ENCODE data around the gene TWSG1. TPM values are rescaled to one million over a fixed set of nuclear protein-coding genes. Genes with fewer than 3 reads are reported as not detected.

The TWSG1 gene
- total RNA-seq, 1 experiment from 2014 or later: 43.7 TPM

DNA sequence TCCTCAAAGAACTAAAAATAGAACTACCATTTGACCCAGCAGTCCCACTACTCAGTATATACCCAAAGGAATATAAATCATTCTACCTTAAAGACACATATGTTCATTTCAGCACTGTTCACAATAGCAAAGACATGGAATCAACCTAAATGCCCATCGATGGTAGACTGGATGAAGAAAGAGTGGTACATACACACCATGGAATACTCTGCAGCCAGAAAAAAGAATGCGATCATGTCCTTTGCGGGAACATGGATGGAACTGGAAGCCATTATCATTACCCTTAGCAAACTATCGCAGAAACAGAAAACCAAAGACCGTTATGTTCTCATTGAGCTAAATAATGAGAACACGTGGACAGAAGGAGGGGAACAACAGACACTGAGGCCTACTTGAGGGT lies 44.5 kb downstream of the TWSG1 start:
- H3K4me3 Mint-ChIP-seq (ENCODE audit: unreplicated experiment): no peak overlapping the region
- Histone ChIP-seq H3K27me3 (replicated peaks; ENCODE audit: control insufficient read depth, insufficient read depth, low read length) (no peaks in the 10 kb centered on the region), H3K4me1 (no peaks in the 10 kb centered on the region), H3K9me3 (peaks cover 10% of the 10 kb centered on the region; the same call in 1 of the 2 replicates), H3K36me3 (ENCODE audit: control insufficient read depth, insufficient read depth, low read length) (no peaks in the 10 kb centered on the region), H3K4me3 (ENCODE audit: low read depth, low read length) (no peak overlapping the region)
- POLR2A ChIA-PET: no interaction called here
- peaks cover 3% of the 10 kb centered on the region for H3K9me3 Mint-ChIP-seq (ENCODE audit: unreplicated experiment)
- no peak overlapping the region for H3K27ac Mint-ChIP-seq (ENCODE audit: unreplicated experiment)
- no peaks in the 10 kb centered on the region for H3K27me3 Mint-ChIP-seq (ENCODE audit: insufficient read depth, unreplicated experiment)
- H3K36me3 Mint-ChIP-seq (ENCODE audit: insufficient read depth, unreplicated experiment): peaks cover 10% of the 10 kb centered on the region
- CTCF ChIA-PET: no interaction called here
- no TSS peak for BruUV-seq (replicated peaks)
- no peak for DNase-seq
- intact Hi-C loops (cut with micrococcal nuclease; ENCODE audit: unreplicated experiment): no loop called here
- TF ChIP-seq, protein P1, sequence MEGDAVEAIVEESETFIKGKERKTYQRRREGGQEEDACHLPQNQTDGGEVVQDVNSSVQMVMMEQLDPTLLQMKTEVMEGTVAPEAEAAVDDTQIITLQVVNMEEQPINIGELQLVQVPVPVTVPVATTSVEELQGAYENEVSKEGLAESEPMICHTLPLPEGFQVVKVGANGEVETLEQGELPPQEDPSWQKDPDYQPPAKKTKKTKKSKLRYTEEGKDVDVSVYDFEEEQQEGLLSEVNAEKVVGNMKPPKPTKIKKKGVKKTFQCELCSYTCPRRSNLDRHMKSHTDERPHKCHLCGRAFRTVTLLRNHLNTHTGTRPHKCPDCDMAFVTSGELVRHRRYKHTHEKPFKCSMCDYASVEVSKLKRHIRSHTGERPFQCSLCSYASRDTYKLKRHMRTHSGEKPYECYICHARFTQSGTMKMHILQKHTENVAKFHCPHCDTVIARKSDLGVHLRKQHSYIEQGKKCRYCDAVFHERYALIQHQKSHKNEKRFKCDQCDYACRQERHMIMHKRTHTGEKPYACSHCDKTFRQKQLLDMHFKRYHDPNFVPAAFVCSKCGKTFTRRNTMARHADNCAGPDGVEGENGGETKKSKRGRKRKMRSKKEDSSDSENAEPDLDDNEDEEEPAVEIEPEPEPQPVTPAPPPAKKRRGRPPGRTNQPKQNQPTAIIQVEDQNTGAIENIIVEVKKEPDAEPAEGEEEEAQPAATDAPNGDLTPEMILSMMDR (IDR thresholded peaks at IDR 0.05; ENCODE audit: insufficient read depth in 1 of 2, low read depth in 1 of 2, low read length in 1 of 2, severe bottlenecking in 1 of 2, unreplicated experiment in 1 of 2): no peak
- H3K4me1 Mint-ChIP-seq (ENCODE audit: low read depth, unreplicated experiment): no peaks in the 10 kb centered on the region

DNA sequence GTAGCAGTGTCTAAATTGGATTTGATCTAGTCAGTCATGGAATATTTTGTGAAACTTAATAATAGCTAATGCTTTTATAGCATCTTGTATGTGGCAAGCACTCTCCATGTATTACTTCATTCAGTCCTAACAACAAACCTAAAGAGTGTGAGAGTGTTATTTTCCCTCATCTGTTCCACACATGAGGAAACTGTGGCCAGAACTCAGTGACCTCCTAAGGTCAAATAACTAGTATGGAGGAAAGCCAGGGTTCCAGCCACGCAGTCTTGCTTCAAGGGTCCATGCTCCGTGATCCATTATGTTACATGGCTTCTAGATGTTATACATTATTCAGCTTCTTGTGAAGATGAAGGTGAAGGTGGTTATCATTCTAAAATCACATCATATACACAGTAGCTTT lies 45.5 kb downstream of the TWSG1 start:
- no TSS peak for BruUV-seq (replicated peaks)
- no peaks in the 10 kb centered on the region for H3K9me3 Mint-ChIP-seq (ENCODE audit: unreplicated experiment)
- Histone ChIP-seq H3K36me3 (ENCODE audit: control insufficient read depth, insufficient read depth, low read length) (no peaks in the 10 kb centered on the region), H3K4me1 (no peaks in the 10 kb centered on the region), H3K4me3 (ENCODE audit: low read depth, low read length) (no peak overlapping the region), H3K9me3 (peaks cover 6% of the 10 kb centered on the region; the same call in 1 of the 2 replicates), H3K27me3 (replicated peaks; ENCODE audit: control insufficient read depth, insufficient read depth, low read length) (no peaks in the 10 kb centered on the region)
- H3K4me1 Mint-ChIP-seq (ENCODE audit: low read depth, unreplicated experiment): no peaks in the 10 kb centered on the region
- H3K4me3 Mint-ChIP-seq (ENCODE audit: unreplicated experiment): no peak overlapping the region
- ChIA-PET POLR2A (no interaction called here), CTCF (no interaction called here)
- DNase-seq: no peak
- no peaks in the 10 kb centered on the region for H3K27me3 Mint-ChIP-seq (ENCODE audit: insufficient read depth, unreplicated experiment)
- H3K27ac Mint-ChIP-seq (ENCODE audit: unreplicated experiment): no peak overlapping the region
- H3K36me3 Mint-ChIP-seq (ENCODE audit: insufficient read depth, unreplicated experiment): peaks cover 10% of the 10 kb centered on the region
- TF ChIP-seq, protein P1 (IDR thresholded peaks at IDR 0.05; ENCODE audit: insufficient read depth in 1 of 2, low read depth in 1 of 2, low read length in 1 of 2, severe bottlenecking in 1 of 2, unreplicated experiment in 1 of 2): no peak
- intact Hi-C loops (cut with micrococcal nuclease; ENCODE audit: unreplicated experiment): no loop called here

DNA sequence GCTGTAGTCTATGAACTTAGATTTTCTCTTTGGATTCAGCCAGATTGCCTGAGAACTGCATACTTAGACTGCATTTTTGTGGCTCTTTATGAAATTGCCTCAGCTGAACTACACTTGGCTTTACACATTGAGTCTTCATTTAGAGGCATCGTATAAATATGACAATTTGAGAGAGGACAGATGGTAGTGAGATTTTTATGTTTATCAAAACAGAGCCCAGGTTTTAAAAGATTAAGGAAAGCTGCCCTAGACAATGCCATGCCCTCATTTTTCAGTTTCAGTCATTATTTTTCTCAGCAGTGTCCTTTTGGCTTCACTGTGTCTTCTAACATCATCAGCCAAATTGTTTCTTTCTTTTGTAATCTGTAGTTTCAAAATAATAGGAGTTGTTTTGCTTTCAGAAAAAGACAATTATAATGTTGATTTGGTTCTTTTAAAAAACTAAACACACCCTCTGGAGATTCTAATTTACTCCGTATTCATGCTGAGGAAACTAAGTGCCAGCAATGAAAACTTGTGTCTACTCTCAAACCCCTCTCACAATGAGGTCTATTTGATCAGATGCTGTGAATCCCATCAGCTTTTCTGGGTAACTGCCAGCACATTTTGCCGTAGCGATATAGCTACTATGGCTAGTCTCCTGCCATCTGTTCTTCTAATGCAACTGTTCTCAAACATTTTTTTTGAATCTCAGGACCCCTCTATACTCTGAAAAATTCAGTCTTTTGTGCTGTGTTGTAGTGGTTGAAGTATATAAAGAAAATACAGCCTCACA lies 46.2 kb downstream of the TWSG1 start:
- POLR2A ChIA-PET: no interaction called here
- Histone ChIP-seq H3K4me1 (no peaks in the 10 kb centered on the region), H3K4me3 (ENCODE audit: low read depth, low read length) (no peak overlapping the region), H3K9me3 (no peaks in the 10 kb centered on the region), H3K36me3 (ENCODE audit: control insufficient read depth, insufficient read depth, low read length) (no peaks in the 10 kb centered on the region), H3K27me3 (replicated peaks; ENCODE audit: control insufficient read depth, insufficient read depth, low read length) (no peaks in the 10 kb centered on the region)
- Mint-ChIP-seq H3K27ac (ENCODE audit: unreplicated experiment) (no peak overlapping the region), H3K4me1 (ENCODE audit: low read depth, unreplicated experiment) (no peaks in the 10 kb centered on the region), H3K27me3 (ENCODE audit: insufficient read depth, unreplicated experiment) (no peaks in the 10 kb centered on the region), H3K9me3 (ENCODE audit: unreplicated experiment) (no peaks in the 10 kb centered on the region), H3K4me3 (ENCODE audit: unreplicated experiment) (no peak overlapping the region), H3K36me3 (ENCODE audit: insufficient read depth, unreplicated experiment) (peaks cover 10% of the 10 kb centered on the region)
- intact Hi-C loops (cut with micrococcal nuclease; ENCODE audit: unreplicated experiment): no loop called here
- TF ChIP-seq, protein P1 (IDR thresholded peaks at IDR 0.05; ENCODE audit: insufficient read depth in 1 of 2, low read depth in 1 of 2, low read length in 1 of 2, severe bottlenecking in 1 of 2, unreplicated experiment in 1 of 2): no peak
- no TSS peak for BruUV-seq (replicated peaks)
- no peak for DNase-seq
- CTCF ChIA-PET: no interaction called here
